Esophagus muscularis mucosa (tissue), 4 donors: ENCODE data around the gene ZC3H8. TPM values are rescaled to one million over a fixed set of nuclear protein-coding genes. Genes with fewer than 3 reads are reported as not detected.

Experiments used
- DNase-seq: peaks from one replicate; pipeline ENCODE4 v3.0.0-alpha.2; 2017; ENCODE audit errors: extremely low spot score
- H3K27ac ChIP-seq, 4 donors: fragments of 200-600 bp; sonication (generic); replicated peaks in 1 of 4; 1 replicate in 3 of 4; 2 replicates in 1 of 4; pipeline ENCODE4 v1.5.1; 2016 to 2019; ENCODE audit warnings: mild to moderate bottlenecking in 1 of 4
- H3K27me3 ChIP-seq, 4 donors: fragments of 200-600 bp; sonication (generic); one replicate each; pipeline versions ENCODE4 v1.5.1 to v1.6.0; 2016 to 2019
- H3K36me3 ChIP-seq, 4 donors: fragments of 200-600 bp; sonication (generic); one replicate each; pipeline ENCODE4 v1.5.1; 2016 to 2019
- H3K4me1 ChIP-seq, 4 donors: fragments of 200-600 bp; sonication (generic); one replicate each; pipeline ENCODE4 v1.5.1; 2016 to 2019
- H3K4me3 ChIP-seq, 4 donors: fragments of 200-600 bp; sonication (generic); 1 replicate in 2 of 4; 2 replicates in 2 of 4; pipeline ENCODE4 v1.5.1; 2016 to 2019; ENCODE audit warnings: mild to moderate bottlenecking in 4 of 4, moderate library complexity in 1 of 4
- H3K9me3 ChIP-seq, 4 donors: fragments of 200-600 bp; sonication (generic); 1 replicate in 3 of 4; 2 replicates in 1 of 4; pipeline ENCODE4 v1.5.1; 2016 to 2019
- EP300 ChIP-seq: sonication (generic); formaldehyde crosslinking; IDR thresholded peaks from one replicate; pipeline ENCODE4 v1.6.1; 2017; ENCODE audit warnings: antibody characterized with exemption
- POLR2A ChIP-seq: fragments of 450-650 bp; IDR thresholded peaks from one replicate; pipeline ENCODE4 v1.6.1; 2017; ENCODE audit warnings: antibody characterized with exemption, moderate library complexity, mild to moderate bottlenecking, low read depth
- POLR2AphosphoS5 ChIP-seq, 2 donors: sonication (generic); formaldehyde crosslinking; IDR thresholded peaks; one replicate each; pipeline ENCODE4 v1.6.1; 2017; ENCODE audit warnings: antibody characterized with exemption in 2 of 2
- WGBS: methylation state at CpG from one replicate; pipeline ENCODE4 v1.1.5; 2018; 5-methylcytosine and 5-hydroxymethylcytosine counted together
- intact Hi-C: fragments of 100-400 bp; cut with DNase I; formaldehyde crosslinking; loops from one replicate; pipeline ENCODE4 v1.15.1; 2023
- total RNA-seq, 4 donors: library from RNA; depleted of rRNA; stranded (reverse); fragments of >200 nt; gene quantifications; one replicate each; pipeline versions ENCODE4 v1.1.0 to v1.2.1, GENCODE V29; 2016
- TF ChIP-seq, protein P1 (sequence below), 3 experiments: fragments of 200-600 bp in 2 of 3; fragments of 450-650 bp in 1 of 3; sonication (generic) in 2 of 3; IDR thresholded peaks; one replicate each; pipeline ENCODE4 v1.5.1; 2017 to 2019; ENCODE audit warnings: antibody characterized with exemption in 3 of 3, mild to moderate bottlenecking in 2 of 3, moderate library complexity in 1 of 3

ZC3H8 gene
- total RNA-seq, 4 donors from 2014 or later, result 3.7 to 8.6 (median 5.7) TPM

GRCh38 chr2:112255875-112256274, 1.0 kb upstream of the ZC3H8 start:
- 84% methylated on average over 2 of the region's 2 CpGs for WGBS
- no peaks in the 10 kb centered on the region for H3K9me3 ChIP-seq
- intact Hi-C loops, result loop anchor here (10.0 kb wide), 1 partner anchor 201 kb away; the partner anchor contains the start of gene TMEM87B
- no peak overlapping the region for H3K27ac ChIP-seq
- no peak overlapping the region for H3K4me3 ChIP-seq
- TF ChIP-seq POLR2A (no peak), EP300 (no peak), POLR2AphosphoS5 (IDR thresholded peaks at IDR 0.05) (no peak)
- TF ChIP-seq, protein P1, sequence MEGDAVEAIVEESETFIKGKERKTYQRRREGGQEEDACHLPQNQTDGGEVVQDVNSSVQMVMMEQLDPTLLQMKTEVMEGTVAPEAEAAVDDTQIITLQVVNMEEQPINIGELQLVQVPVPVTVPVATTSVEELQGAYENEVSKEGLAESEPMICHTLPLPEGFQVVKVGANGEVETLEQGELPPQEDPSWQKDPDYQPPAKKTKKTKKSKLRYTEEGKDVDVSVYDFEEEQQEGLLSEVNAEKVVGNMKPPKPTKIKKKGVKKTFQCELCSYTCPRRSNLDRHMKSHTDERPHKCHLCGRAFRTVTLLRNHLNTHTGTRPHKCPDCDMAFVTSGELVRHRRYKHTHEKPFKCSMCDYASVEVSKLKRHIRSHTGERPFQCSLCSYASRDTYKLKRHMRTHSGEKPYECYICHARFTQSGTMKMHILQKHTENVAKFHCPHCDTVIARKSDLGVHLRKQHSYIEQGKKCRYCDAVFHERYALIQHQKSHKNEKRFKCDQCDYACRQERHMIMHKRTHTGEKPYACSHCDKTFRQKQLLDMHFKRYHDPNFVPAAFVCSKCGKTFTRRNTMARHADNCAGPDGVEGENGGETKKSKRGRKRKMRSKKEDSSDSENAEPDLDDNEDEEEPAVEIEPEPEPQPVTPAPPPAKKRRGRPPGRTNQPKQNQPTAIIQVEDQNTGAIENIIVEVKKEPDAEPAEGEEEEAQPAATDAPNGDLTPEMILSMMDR (IDR thresholded peaks at IDR 0.05), result no peak
- no peak for DNase-seq
- no peaks in the 10 kb centered on the region for H3K36me3 ChIP-seq
- no peaks in the 10 kb centered on the region for H3K27me3 ChIP-seq
- H3K4me1 ChIP-seq, result peaks cover 4 to 29% (median 25%) of the 10 kb centered on the region in 4 donors

GRCh38 chr2:112253261-112253815, 1.5 kb downstream of the ZC3H8 start:
- WGBS, result 83% methylated on average over 5 of the region's 5 CpGs
- Histone ChIP-seq H3K4me1 (peaks cover 4 to 20% (median 16%) of the 10 kb centered on the region in 4 donors), H3K36me3 (peaks cover 0 to 16% (median 11%) of the 10 kb centered on the region in 4 donors), H3K4me3 (no peak overlapping the region), H3K27me3 (no peaks in the 10 kb centered on the region), H3K9me3 (no peaks in the 10 kb centered on the region), H3K27ac (no peak overlapping the region)
- TF ChIP-seq EP300 (no peak), POLR2A (no peak), POLR2AphosphoS5 (IDR thresholded peaks at IDR 0.05) (no peak)
- TF ChIP-seq, protein P1 (IDR thresholded peaks at IDR 0.05), result no peak
- intact Hi-C loops, result loop anchor here (10.0 kb wide), 1 partner anchor 199 kb away; the partner anchor contains the start of gene TMEM87B
- DNase-seq, result no peak

- 81% methylated on average over 3 of the region's 3 CpGs for WGBS
- intact Hi-C loops, result loop anchor here (10.0 kb wide), 1 partner anchor 196 kb away; the partner anchor contains the start of gene TMEM87B
- H3K4me1 ChIP-seq, result peaks cover 4 to 20% (median 16%) of the 10 kb centered on the region in 4 donors
Observed at GRCh38 chr2:112251271-112251670, 3.6 kb downstream of the ZC3H8 start.

GRCh38 chr2:112244854-112245253, 10.0 kb downstream of the ZC3H8 start:
- intact Hi-C loops, result no loop called here
- H3K4me1 ChIP-seq, result no peaks in the 10 kb centered on the region
- WGBS, result 100% methylated on average over 1 of the region's 1 CpG
- no peak overlapping the region for H3K4me3 ChIP-seq
- no peak for DNase-seq
- no peaks in the 10 kb centered on the region for H3K27me3 ChIP-seq
- no peaks in the 10 kb centered on the region for H3K9me3 ChIP-seq
- no peak overlapping the region for H3K27ac ChIP-seq
- TF ChIP-seq, protein P1 (IDR thresholded peaks at IDR 0.05), result no peak
- H3K36me3 ChIP-seq, result peaks cover 0 to 52% (median 28%) of the 10 kb centered on the region in 4 donors

More at GRCh38 chr2:112251271-112251670, 3.6 kb downstream of the ZC3H8 start:
- Histone ChIP-seq H3K4me3 (no peak overlapping the region), H3K27ac (no peak overlapping the region), H3K27me3 (no peaks in the 10 kb centered on the region), H3K36me3 (peaks cover 0 to 36% (median 26%) of the 10 kb centered on the region in 4 donors), H3K9me3 (no peaks in the 10 kb centered on the region)
- no peak for TF ChIP-seq EP300
- no peak for TF ChIP-seq POLR2AphosphoS5 (IDR thresholded peaks at IDR 0.05)
- no peak for TF ChIP-seq POLR2A
- TF ChIP-seq, protein P1 (IDR thresholded peaks at IDR 0.05), result no peak
- DNase-seq, result no peak

DNA sequence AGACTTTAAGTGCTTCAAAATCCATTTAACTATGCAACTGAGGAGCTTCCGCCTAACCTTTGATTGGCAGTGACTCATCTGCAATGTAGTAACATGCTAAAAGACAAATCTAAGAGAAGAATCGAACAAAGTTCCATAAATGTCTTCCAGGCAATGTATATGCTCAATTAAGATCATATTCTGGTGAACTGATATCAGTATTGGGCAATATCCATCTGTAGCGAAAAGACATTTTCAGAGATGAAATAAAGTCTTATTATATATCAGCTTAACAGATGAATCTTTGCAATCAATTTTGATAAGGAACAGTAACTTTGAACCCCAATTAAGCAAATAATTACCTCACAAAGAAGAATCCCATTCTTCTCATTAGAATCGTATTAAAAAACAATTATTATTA, 11.6 kb downstream of the ZC3H8 start:
- no peaks in the 10 kb centered on the region for H3K9me3 ChIP-seq
- 97% methylated on average over 4 of the region's 4 CpGs for WGBS
- H3K4me3 ChIP-seq, result no peak overlapping the region
- intact Hi-C loops, result no loop called here
- H3K27me3 ChIP-seq, result no peaks in the 10 kb centered on the region
- no peaks in the 10 kb centered on the region for H3K4me1 ChIP-seq
- no peak for DNase-seq
- peaks cover 0 to 36% (median 16%) of the 10 kb centered on the region in 4 donors for H3K36me3 ChIP-seq
- H3K27ac ChIP-seq, result no peak overlapping the region
- TF ChIP-seq EP300, result no peak
- TF ChIP-seq, protein P1 (IDR thresholded peaks at IDR 0.05), result no peak
- no peak for TF ChIP-seq POLR2AphosphoS5 (IDR thresholded peaks at IDR 0.05)
- no peak for TF ChIP-seq POLR2A
